HL-60 (cell line): ENCODE data around the gene PGRMC2.

ENCODE experiments used
- CTCF ChIP-seq: IDR thresholded peaks from one replicate; pipeline ENCODE4 v1.5.1; 2011; ENCODE audit warnings: low read length, control low read depth, inconsistent platforms; ENCODE audit not compliant: insufficient read depth
- GABPA ChIP-seq: IDR thresholded peaks from 2 replicates; pipeline ENCODE4 v1.6.1; 2012; ENCODE audit warnings: low read depth
- POLR2AphosphoS5 ChIP-seq: IDR thresholded peaks from 2 replicates; pipeline ENCODE4 v1.6.1; 2012; ENCODE audit warnings: low read depth
- REST ChIP-seq: IDR thresholded peaks from 2 replicates; pipeline ENCODE4 v1.6.1; 2012; ENCODE audit warnings: low read depth; ENCODE audit not compliant: insufficient replicate concordance
- SPI1 ChIP-seq: IDR thresholded peaks from 2 replicates; pipeline ENCODE4 v1.6.1; 2012; ENCODE audit warnings: low read depth, mild to moderate bottlenecking, borderline replicate concordance

DNA sequence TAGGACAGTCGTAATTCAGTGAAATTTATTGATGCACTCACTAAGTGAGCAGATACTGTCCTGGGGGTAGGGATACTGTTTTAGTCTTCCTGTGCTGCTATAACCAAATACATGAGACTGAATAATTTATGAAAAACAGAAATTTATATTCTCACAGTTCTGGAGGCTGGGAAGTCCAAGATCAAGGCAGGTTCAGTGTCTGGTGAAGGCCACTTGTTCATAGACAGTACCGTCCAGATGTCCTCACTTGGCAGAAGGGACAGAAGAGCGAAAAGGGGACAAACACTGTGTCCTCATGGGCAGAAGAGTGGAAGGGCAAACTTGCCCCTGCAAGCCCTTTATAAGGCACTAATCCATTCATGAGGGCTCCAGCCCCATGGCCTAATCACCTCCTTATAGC lies 45.6 kb downstream of the PGRMC2 start:
- TF ChIP-seq CTCF (no peak), REST (no peak), POLR2AphosphoS5 (no peak), GABPA (no peak), SPI1 (no peak)
